SHP77 treated with DMSO at 0.1 percent for 48 hours (cell line): ENCODE data around the gene ATP2C1.
"Not testable (repeated sequence)": the region's sequence is repeated elsewhere in the genome, so short reads cannot be mapped to it uniquely, and the experiment has no call there.

Experiments used
- DNase-seq: peaks from one replicate; lab custom pipeline; 2025; lab: John Stamatoyannopoulos, UW

The ATP2C1 gene, protein sequence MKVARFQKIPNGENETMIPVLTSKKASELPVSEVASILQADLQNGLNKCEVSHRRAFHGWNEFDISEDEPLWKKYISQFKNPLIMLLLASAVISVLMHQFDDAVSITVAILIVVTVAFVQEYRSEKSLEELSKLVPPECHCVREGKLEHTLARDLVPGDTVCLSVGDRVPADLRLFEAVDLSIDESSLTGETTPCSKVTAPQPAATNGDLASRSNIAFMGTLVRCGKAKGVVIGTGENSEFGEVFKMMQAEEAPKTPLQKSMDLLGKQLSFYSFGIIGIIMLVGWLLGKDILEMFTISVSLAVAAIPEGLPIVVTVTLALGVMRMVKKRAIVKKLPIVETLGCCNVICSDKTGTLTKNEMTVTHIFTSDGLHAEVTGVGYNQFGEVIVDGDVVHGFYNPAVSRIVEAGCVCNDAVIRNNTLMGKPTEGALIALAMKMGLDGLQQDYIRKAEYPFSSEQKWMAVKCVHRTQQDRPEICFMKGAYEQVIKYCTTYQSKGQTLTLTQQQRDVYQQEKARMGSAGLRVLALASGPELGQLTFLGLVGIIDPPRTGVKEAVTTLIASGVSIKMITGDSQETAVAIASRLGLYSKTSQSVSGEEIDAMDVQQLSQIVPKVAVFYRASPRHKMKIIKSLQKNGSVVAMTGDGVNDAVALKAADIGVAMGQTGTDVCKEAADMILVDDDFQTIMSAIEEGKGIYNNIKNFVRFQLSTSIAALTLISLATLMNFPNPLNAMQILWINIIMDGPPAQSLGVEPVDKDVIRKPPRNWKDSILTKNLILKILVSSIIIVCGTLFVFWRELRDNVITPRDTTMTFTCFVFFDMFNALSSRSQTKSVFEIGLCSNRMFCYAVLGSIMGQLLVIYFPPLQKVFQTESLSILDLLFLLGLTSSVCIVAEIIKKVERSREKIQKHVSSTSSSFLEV

DNA sequence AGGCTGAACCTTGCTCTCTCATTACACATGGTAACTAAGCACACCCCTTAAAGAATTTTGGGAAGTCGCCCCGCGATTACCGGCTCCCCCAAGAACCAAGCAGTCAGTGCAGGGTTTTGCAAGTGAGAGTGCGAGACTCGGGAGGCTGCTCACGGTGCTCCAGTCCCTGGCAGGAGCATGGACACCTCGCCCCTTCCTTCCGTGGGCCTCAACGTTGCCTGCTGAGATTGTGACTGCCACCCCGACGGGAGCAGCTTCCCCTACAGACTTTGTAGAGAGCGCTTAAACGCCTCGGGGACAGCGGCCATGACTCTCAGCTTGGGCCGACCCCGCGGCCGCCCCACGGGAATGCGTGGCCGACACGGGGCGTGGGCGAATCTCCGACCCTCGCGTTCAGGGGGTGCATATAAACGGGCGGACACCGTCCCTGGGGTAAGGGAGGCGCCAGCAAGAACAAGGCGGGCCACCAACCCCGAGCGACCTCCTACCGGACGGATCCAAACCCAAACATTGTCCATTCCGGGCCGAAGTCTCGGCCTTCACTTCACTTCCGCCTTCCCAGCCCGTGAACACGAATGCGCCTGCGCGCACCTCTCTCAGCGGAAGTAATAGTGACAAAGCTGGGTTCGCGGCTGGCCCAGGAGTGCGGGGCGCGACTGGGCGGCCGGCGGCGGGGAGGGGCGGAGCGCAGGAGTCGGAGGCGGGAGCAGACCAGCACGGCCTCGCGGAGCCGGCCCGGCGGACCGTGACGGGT is at the start of gene ATP2C1:
TSS of gene ATP2C1 (plus strand) at position 709 of the 754 bp plus-strand sequence. CDS start 686 bp downstream, outside the sequence.
- DNase-seq: peak; percentile 89

DNA sequence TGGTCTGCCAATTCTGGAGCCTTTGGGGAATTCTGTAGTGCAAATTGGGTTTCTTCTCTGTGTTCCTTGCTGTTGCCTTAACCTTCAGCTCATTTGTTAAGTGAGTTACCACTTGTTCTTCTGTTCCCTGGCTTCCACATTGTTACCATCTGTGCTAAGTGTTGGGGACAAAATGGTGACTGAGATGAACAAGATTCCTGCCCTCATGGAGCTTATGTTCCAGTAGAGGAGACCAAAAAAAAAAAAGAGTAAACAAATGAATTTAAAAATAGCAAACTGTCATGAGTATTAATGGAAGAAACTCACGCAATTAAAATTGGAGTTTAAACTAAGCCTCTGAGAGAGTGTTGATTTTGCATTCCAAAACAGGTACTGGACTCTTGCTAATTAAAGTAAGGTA is 49.4 kb upstream of the ATP2C1 start:
- DNase-seq: no peak

DNA sequence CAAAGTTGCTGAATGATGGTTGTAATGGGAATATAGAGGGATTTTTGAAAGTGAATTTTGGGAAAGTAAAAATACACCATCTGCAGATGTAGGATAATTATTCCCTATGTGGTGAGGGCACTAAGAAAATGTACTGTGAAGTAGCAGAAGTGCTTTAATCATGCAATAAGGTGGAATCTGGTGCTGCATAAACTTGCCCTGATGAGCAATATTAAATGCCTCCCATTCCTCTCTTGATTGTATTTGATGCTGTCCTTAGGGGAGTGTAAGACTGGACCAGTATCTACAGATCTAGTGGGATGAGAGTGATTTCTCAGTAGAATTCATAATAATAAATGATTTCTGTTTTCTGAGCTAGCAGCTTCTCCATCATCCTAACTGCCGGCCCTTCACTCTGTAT is 47.7 kb upstream of the ATP2C1 start:
- DNase-seq: no peak

DNA sequence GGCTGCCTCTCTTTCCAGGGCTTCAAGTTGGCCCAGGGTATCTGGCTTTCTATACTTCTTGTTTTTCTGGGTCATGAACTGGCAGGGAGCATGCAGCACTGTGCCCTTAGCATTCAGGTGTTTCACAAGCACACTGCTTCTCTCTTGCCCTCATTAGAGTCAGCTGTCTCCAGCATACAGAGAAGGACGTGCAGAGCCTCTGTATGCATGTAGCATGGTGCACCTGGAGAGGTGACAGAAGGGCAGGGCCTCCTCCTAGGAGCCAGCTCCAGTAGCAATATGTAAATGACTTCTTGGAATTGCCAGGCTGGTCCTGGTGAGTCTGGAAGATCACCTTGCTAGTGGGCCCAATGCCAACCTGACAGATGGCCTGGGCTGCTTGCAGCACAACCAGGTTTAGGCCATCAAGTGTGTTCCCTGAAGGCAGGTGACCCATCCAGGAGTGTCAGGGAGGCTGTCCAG is 44.8 kb upstream of the ATP2C1 start:
- no peak for DNase-seq

DNA sequence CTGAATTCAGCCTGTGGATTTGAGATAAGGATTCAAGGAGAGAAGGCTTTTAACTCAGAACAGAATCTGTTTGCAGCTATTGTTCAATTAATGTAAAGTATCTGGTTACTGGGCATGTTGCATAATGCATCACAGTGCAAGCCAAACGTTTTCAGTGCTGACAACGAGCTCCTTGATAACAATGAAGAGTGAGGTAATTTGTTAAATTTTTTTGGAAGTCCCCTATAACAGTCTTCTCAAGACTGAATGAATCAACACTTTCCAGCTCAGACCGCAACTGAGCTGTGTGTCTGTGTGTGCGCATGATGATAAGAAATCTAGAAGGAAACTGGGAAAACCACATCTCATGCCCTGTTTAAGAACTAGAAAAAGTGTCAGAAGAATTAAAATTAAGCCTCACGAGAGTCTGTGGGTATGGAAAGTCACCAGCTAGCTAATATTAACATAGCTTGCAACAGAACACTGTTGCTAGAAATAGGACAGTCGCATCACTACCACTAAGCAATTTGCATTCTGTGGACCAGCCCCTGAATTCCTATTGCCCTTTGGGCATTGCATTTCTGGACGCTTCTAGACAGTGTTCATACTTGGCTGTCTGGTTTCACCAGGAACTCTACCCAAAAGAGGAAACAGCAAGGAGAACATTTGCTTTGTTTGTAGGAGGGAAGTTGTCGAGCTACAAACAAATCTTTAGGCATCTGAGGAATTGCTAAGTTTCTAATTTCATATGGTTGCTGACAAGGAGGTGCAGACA is 43.7 kb upstream of the ATP2C1 start:
- DNase-seq: no peak

DNA sequence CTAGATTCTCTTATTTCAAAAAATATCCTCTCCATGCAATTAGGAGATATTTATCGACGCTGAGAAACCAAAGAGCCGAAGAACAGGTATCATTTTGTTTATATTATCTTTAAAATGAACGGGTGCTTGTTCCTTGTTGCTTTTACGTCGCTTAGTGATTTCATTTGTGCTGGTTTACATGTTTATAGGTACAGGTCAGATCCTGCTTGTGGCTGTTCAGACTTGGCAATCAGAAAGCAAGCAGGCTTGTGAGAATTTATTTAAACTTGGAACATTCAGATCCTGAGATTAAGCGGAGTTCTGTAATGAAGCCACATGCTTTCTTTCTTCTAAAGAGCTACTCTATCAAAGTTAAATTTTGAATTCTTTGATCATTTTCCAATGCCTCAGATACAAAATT is 43.0 kb upstream of the ATP2C1 start:
- no peak for DNase-seq

DNA sequence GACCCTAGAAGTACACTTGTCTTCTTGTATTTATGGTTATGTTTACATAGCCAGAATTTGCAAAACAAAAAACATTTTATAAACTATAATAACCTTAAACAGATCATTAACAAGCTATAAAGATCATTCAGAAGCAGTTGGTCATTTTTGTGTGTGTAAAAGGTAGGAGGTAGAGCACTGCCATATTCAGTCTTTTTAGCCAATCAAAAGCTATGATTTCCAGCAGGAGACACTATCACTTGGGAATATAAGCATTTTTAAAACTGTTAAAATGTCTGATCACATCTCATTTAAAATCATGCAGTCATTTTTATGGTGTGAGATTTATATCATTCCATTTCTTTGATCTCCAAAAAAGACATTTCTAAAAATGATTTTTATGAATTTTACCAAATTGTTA is 42.6 kb upstream of the ATP2C1 start:
- no peak for DNase-seq

DNA sequence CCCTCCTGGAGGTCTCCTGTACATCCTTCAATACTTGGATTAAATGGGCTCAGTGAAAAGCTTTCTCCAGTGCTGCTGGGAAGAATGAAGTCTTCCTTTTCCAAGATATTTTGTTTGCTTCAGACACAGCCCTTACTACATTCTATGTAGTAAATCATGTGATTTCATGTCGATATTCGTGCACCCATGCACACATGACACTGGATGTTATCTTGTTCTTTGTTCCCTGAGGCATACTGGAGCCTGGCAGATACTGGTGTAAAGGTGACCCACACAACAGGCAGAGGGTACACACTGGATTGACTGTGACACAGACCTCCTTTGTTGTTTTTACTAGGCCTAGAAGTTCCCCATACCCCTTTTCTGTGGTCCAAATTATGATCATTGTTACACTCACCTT is 40.3 kb upstream of the ATP2C1 start:
- no peak for DNase-seq

DNA sequence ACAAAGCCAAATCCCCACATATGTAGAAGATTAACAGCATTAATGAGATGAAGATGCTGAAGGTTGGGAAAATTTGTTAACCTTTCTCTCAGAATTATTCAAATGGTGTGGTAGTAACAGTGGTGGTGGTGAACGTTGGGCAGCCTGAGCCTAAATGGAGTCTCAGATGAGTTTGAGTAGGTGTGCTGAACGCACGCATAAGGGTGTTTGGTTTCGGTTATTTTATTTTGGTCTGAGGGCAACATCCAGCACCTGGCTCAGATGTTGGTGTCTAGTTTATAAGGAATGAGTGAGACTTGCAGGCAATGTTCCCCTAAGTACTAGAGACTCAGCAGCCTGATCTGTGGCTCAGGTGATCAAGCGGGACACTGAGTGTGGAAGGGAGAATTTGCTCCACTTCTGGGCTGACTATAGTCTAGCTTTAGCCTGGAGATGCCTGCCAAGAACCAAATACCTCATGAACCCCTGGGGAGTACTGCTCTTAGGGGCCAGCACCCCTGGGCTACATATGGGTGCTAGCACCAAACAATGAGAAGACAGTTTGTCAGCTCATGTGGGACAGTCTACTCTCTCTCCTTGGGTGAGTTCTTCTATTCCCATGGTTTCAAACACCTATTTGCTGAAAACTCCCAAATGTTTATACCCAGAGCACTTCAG is 39.5 kb upstream of the ATP2C1 start:
- no peak for DNase-seq

DNA sequence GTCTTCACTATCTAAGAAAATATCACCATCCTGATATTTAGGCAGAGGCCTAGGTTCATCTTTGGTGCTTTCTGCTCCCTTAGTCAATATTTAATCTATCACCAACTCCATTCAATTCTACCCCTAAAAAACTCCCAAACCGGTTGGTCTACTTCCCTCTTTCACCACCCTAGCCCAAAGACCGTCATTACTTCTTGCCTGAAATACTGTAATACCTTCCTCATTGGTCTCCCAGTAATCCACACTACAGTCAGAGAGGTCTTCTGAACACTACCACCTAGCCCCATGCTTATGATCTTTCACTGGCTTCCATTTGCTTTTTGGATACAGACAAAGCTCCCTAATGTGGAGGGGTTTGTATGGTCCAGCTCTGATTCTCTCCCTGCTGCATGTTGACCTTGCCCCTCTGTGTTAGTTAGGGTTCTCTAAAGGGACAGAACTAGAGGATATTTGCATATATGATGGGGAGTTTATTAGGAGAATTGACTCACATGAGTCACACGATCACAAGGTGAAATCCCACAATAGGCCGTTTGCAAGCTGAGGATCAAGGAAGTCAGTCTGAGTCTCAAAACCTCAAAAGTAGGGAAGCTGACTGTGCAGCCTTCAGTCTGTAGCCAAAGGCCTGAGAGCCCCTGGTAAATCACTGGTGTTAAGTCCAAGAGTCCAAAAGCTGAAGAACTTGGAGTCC is 36.4 kb upstream of the ATP2C1 start:
- DNase-seq: no peak

DNA sequence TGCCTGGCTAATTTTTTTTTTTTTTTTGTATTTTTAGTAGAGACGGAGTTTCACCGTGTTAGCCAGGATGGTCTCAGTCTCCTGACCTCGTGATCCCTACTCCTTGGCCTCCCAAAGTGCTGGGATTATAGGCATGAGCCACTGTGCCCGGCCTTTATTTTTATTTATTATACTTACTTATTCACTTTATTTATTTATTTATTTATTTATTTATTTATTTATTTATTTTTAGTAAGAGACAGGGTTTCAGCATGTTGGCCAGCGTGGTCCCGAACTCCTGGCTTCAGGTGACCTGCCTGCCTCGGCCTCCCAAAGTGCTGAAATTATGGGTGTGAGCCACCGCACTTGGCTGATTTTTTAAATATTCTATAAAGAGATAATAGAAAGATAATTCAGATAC is 31.8 kb upstream of the ATP2C1 start:
- not testable (repeated sequence) for DNase-seq

DNA sequence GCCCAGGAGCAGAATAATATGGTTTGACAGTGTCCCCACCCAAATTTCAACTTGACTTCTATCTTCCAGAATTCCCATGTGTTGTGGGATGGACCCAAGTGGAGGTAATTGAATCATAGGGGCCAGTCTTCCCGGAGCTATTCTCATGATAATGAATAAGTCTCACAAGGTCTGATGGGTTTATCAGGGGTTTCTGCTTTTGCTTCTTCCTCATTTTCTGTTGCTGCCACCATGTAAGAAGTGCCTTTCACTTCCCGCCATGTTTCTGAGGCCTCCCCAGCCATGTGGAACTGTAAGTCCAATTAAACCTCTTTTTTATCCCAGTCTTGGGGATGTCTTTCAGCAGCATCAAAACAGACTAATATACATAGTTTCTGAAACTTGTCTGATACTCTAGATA is 28.4 kb upstream of the ATP2C1 start:
- no peak for DNase-seq

DNA sequence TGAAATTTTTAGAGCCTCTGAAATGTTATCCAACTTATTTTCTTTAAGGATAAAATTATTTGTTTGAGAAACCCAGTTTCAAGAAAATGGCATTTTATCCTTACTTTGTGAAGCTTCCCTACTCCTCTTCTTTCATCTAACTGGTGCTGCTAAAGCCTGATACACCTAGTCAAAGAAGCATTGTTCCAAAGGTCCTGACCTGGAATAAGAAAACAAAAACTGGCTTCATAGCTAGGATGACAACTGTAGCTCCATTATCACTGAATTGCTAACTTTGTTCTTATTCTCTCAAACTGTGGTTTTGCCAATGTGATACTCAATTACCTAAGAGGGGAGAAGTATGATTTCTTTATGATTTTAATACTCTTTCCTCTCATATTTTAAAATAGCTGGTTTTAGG is 27.6 kb upstream of the ATP2C1 start:
- no peak for DNase-seq

DNA sequence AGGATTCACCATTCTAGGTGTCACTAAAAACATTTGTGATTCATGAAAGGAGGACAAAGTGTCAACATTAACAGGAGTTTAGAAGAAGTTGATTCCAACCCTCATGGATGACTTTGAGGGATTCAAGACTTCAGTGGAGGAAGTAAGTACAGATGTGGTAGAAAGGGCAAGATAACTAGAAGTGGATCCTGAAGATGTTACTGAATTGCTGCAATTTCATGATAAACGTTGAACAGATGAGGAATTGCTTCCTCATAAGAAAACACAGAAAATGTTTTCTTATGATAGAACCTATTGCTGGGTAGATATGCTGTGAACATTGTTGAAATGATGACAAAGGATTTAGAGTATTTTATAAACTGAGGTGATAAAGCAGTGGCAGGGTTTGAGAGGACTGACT is 23.5 kb upstream of the ATP2C1 start:
- no peak for DNase-seq

DNA sequence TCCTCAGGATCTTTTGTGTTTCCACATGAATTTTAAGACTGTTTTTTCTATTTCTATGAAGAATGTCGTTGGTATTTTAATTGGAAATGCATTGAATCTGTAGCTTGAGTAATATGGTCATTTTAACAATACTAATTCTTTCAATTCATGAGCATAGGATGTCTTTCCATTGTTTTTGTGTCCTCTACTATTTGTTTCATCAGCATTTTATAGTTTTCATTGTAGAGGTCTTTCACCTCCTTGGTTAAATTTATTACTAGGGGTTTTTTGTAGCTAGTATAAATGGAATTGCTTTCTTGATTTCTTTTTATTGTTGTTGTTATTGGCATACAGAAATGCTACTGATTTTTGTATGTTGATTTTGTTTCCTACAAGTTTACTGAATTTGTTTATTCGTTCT is 17.3 kb upstream of the ATP2C1 start:
- DNase-seq: no peak

DNA sequence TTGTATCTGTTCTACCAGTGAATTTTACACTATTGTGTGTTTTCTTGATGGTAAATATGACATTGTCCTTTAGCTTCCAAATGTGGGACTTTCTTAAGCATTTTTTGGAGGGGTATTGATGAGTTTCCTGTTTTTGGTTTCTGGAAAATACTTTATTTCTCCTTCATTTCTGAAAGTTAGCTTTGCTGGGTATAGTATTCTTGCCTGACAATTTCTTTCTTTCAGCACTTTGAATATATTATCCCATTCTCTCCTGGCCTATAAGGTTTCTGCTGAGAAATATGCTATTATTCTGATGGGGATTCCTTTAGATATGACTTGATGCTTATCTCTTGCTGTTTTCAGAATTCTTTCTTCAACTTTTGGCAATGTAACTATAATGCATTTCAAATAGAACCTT is 15.4 kb upstream of the ATP2C1 start:
- no peak for DNase-seq

DNA sequence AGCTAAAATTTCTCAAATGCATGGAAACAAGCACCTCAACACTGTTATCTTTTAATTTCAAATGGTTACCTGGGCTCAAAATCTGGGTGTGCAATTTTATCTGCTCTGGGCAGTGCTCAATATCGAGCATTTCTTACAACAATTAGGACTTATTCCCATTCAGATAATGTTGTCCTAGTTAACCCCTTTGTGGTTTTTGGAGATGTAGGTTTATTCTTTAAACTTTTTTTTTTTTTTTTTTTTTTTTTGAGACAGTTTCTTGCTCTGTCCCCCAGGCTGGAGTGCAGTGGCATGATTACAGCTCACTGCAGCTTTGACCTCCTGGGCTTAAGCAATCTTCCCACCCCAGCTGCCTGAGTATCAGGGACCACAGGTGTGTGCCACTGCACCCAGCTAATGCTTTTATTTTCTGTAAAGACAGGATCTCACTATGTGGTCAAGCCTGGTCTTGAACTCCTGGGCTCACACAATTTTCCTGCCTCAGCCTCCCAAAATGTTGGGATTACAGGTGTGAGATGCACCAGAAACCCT is 4.4 kb upstream of the ATP2C1 start:
- DNase-seq: no peak

DNA sequence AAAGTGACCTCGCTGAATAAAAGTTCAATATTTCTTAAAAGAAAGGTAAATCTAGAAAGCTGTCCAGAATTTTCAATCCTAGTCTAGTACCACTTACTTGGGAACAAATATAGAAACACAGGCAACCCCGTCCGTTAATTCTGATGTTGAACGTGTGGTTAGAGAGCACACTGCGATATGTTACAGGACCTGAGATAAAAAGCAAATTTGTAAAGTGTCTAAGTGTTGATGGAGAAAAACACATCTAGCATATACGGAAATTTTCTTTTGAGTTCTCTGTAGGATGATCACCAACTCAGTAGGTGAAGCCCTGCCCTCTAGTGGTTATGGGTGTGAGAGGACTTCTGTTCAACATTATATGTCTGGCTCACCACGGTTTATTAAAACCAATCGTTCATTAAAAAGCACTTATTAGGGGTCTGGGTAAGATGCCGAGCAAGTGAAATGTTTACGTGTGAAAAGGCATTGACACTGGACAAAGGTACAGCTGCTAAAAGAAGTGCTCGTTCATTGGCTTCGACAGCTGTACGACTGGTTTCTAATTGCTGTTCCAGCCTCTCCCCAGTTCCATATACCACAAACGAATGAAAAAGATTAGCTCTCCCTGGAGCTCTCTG is 1.0 kb upstream of the ATP2C1 start:
- DNase-seq: peak; percentile 61

DNA sequence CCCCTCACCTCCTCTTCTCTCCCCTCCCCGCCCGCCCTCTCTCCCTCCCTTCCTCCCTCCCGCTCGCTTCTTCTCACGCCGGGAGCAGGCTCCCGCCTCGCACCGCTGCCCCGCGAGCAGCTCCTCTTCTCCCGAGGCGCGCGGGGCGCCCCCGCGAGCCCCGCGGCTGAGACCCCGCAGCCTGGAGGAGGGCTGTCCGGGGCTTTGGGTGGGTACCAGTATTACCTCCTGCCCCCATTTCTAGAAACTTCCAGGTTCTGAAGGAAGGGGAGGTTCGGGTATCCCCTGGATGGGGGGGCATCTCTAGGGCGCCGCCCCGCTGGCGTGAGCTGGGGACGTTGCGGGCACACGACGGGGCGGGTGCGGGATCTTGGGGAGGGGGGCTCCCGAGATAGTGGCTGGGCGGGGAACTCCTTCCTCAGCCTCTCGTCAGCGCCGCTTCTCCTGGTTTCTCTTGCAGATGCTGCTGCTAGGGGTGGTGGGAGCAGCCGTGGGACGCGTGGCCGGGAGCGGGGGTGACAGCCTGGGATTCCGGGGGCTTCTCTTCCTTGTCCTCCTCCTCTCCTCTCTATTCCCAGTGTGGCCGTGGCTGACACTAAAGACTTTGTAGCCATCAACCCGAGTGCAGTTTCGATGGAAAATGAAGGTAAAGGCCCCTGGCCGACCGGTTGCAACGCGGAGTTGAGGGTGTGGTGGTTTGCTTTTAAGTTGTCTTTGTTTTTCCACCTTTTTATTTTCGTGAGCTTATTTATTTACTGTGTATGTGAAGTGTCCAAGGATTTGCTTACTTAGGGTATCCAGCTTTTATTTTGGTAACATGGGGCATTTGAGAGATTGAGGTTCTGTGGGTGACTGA is 474 bp downstream of the ATP2C1 start:
- peak; percentile 10 for DNase-seq
